ENCODE data around the gene HIPK1.

HIPK1 gene

GRCh38 chr1:114021665-114022099 lies 92.6 kb downstream of the HIPK1 start:
- no peak for DNase-seq

- DNase-seq = no peak
Observed at GRCh38 chr1:114022877-114023276, 93.8 kb downstream of the HIPK1 start.

- DNase-seq = no peak
Observed at GRCh38 chr1:114023377-114023776, 94.3 kb downstream of the HIPK1 start.

GRCh38 chr1:114024049-114024448 lies 94.9 kb downstream of the HIPK1 start:
- DNase-seq = no peak

GRCh38 chr1:114025609-114026401 lies 96.7 kb downstream of the HIPK1 start:
- DNase-seq = no peak

- DNase-seq = no peak
Observed at GRCh38 chr1:114026797-114027196, 97.7 kb downstream of the HIPK1 start.

Measured in activated T-cell treated with anti-CD3 and anti-CD28 coated beads, Interleukin-2, amount 50 U/mL, for 48 hours (primary cell).